PC-9 (cell line): ENCODE results near the gene COX4I1. TPM values are rescaled to one million over a fixed set of nuclear protein-coding genes. Genes with fewer than 3 reads are reported as not detected.

Experiments
- BruUV-seq: library from RNA; stranded (reverse); fragments of 400-500 nt; replicated peaks from 2 replicates; lab custom pipeline; 2021; lab: Mats Ljungman, UMichigan
- CTCF ChIA-PET: fragments of 300-600 bp; sonication (Branson Sonifier 250); formaldehyde crosslinking; loops from one replicate; lab custom pipeline; 2022; ENCODE audit warnings: antibody characterized with exemption; lab: Charles Lee
- POLR2A ChIA-PET: fragments of 300-600 bp; sonication (Branson Sonifier 250); formaldehyde crosslinking; loops from one replicate; lab custom pipeline; 2022; ENCODE audit warnings: antibody characterized with exemption; ENCODE audit not compliant: unreplicated experiment; lab: Charles Lee
- DNase-seq, 2 experiments: peaks; one replicate each; pipeline versions ENCODE4 v3.0.0 to v3.0.0-alpha.2; 2015 to 2022; ENCODE audit warnings: mixed read lengths in 1 of 2
- H2AFZ ChIP-seq: fragments of 200-600 bp; sonication (generic); 2 replicates; pipeline ENCODE4 v1.8.1; 2017; ENCODE audit warnings: antibody characterized with exemption
- H3F3A ChIP-seq: fragments of 200-600 bp; sonication (generic); 2 replicates; pipeline ENCODE4 v1.8.1; 2017; ENCODE audit warnings: antibody characterized with exemption, mild to moderate bottlenecking, low read depth; ENCODE audit not compliant: insufficient read depth
- H3K27ac ChIP-seq: fragments of 200-600 bp; sonication (generic); 2 replicates; pipeline ENCODE4 v1.6.1; 2016; ENCODE audit warnings: mixed run types
- H3K27me3 ChIP-seq: fragments of 200-600 bp; sonication (generic); 2 replicates; pipeline ENCODE4 v1.6.1; 2016; ENCODE audit warnings: low read depth, mixed run types; ENCODE audit not compliant: insufficient read depth
- H3K36me3 ChIP-seq: fragments of 200-600 bp; sonication (generic); 2 replicates; pipeline ENCODE4 v1.6.1; 2016; ENCODE audit warnings: low read depth, mixed run types
- H3K4me1 ChIP-seq: fragments of 200-600 bp; sonication (generic); replicated peaks from 2 replicates; pipeline ENCODE4 v1.6.1; 2016; ENCODE audit warnings: mixed run types; ENCODE audit not compliant: insufficient read depth
- H3K4me2 ChIP-seq: fragments of 200-600 bp; sonication (generic); 2 replicates; pipeline ENCODE4 v1.6.1; 2017; ENCODE audit warnings: mixed run types
- H3K4me3 ChIP-seq: fragments of 200-600 bp; sonication (generic); 2 replicates; pipeline ENCODE4 v1.6.1; 2016; ENCODE audit warnings: mixed run types
- H3K79me2 ChIP-seq: fragments of 200-600 bp; sonication (generic); 2 replicates; pipeline ENCODE4 v1.6.1; 2017; ENCODE audit warnings: low read depth, mixed run types
- H3K9me2 ChIP-seq: fragments of 200-600 bp; sonication (generic); 2 replicates; pipeline ENCODE4 v1.8.1; 2017; ENCODE audit warnings: mild to moderate bottlenecking; ENCODE audit not compliant: insufficient read depth
- H3K9me3 ChIP-seq: fragments of 200-600 bp; sonication (generic); 2 replicates; pipeline ENCODE4 v1.8.1; 2016; ENCODE audit warnings: low read depth; ENCODE audit not compliant: insufficient read depth
- H4K20me1 ChIP-seq: fragments of 200-600 bp; sonication (generic); 2 replicates; pipeline ENCODE4 v1.8.1; 2017; ENCODE audit not compliant: insufficient read depth
- CTCF ChIP-seq: fragments of 200-600 bp; sonication (generic); conservative IDR thresholded peaks from 2 replicates; pipeline ENCODE4 v1.6.1; 2017; ENCODE audit warnings: mixed run types, antibody characterized with exemption, mild to moderate bottlenecking, moderate library complexity
- EZH2 ChIP-seq: fragments of 200-600 bp; sonication (generic); IDR thresholded peaks from 2 replicates; pipeline ENCODE4 v1.8.0; 2017; ENCODE audit warnings: antibody characterized with exemption, low read depth
- intact Hi-C: fragments of 100-400 bp; cut with micrococcal nuclease; formaldehyde crosslinking; loops from one replicate; pipeline ENCODE4 v1.10.0; 2022; ENCODE audit not compliant: unreplicated experiment
- total RNA-seq: library from RNA; stranded (reverse); gene quantifications from 2 replicates; pipeline ENCODE4 v1.2.3, GENCODE V29; 2021

The COX4I1 gene
- total RNA-seq, 1 experiment from 2014 or later, result 468 TPM

GRCh38 chr16:85774136-85774535 lies 25.4 kb upstream of the COX4I1 start:
- Histone ChIP-seq H3K9me2 (no peaks in the 10 kb centered on the region), H3K4me1 (peaks cover 32% of the 10 kb centered on the region), H3K36me3 (0 out of 2 replicates have a peak, but pooled peaks cover 4% of the 10 kb centered on the region), H4K20me1 (no peaks in the 10 kb centered on the region), H3K4me2 (no peak overlapping the region), H2AFZ (no peak overlapping the region), H3K9me3 (no peaks in the 10 kb centered on the region), H3F3A (peaks cover 36% of the 10 kb centered on the region), H3K27me3 (no peaks in the 10 kb centered on the region), H3K4me3 (no peak overlapping the region), H3K27ac (no peak overlapping the region), H3K79me2 (no peaks in the 10 kb centered on the region)
- ChIA-PET CTCF (no interaction called here), POLR2A (no interaction called here)
- intact Hi-C loops, result loop anchor here (10.0 kb wide), 1 partner anchor 49 kb away; no protein-coding TSS in a partner anchor
- no peak for DNase-seq
- TF ChIP-seq EZH2, result no peak
- TF ChIP-seq CTCF, result no peak
- no TSS peak for BruUV-seq

- Histone ChIP-seq H3F3A (peaks cover 43% of the 10 kb centered on the region), H3K79me2 (no peaks in the 10 kb centered on the region), H3K4me1 (peaks cover 33% of the 10 kb centered on the region), H3K27me3 (no peaks in the 10 kb centered on the region), H4K20me1 (no peaks in the 10 kb centered on the region), H2AFZ (no peak overlapping the region), H3K9me2 (no peaks in the 10 kb centered on the region), H3K4me3 (no peak overlapping the region), H3K27ac (no peak overlapping the region), H3K4me2 (no peak overlapping the region), H3K36me3 (0 out of 2 replicates have a peak, but pooled peaks cover 4% of the 10 kb centered on the region), H3K9me3 (no peaks in the 10 kb centered on the region)
- CTCF ChIA-PET, result no interaction called here
- intact Hi-C loops, result loop anchor here (10.0 kb wide), 1 partner anchor 50 kb away; no protein-coding TSS in a partner anchor
- POLR2A ChIA-PET, result no interaction called here
- TF ChIP-seq CTCF (no peak), EZH2 (no peak)
- no TSS peak for BruUV-seq
- no peak for DNase-seq
These were observed 24.7 kb upstream of the COX4I1 start for GRCh38 chr16:85774811-85775210.

- no peaks in the 10 kb centered on the region for H3K27me3 ChIP-seq
- no peaks in the 10 kb centered on the region; the same call in 1 of the 2 replicates for H3K79me2 ChIP-seq
- H3F3A ChIP-seq, result peaks cover 52% of the 10 kb centered on the region
- peaks cover 6% of the 10 kb centered on the region; the same call in 1 of the 2 replicates for H4K20me1 ChIP-seq
- H3K4me2 ChIP-seq, result peak overlapping the region; percentile 75
- 0 out of 2 replicates have a peak, but pooled peaks cover 12% of the 10 kb centered on the region for H3K36me3 ChIP-seq
- H3K27ac ChIP-seq, result peak overlapping the region; percentile 83
- H3K9me2 ChIP-seq, result no peaks in the 10 kb centered on the region
- H3K4me3 ChIP-seq, result peak overlapping the region; percentile 14; the same call in 1 of the 2 replicates
- DNase-seq, result peak; percentile 72 to 95
- peaks cover 33% of the 10 kb centered on the region for H3K4me1 ChIP-seq
- POLR2A ChIA-PET, result interaction anchor here (0.6 to 0.7 kb wide), 2 partner anchors 628 to 1029 kb away, joined by 3 read pairs; no protein-coding TSS in a partner anchor
- no peaks in the 10 kb centered on the region for H3K9me3 ChIP-seq
- intact Hi-C loops, result loop anchor here (2.0 to 10.0 kb wide), 2 partner anchors 31 to 53 kb away; no protein-coding TSS in a partner anchor
- TF ChIP-seq EZH2, result no peak
- TF ChIP-seq CTCF, result no peak
- CTCF ChIA-PET, result interaction anchor here (0.6 kb wide), 1 partner anchor 532 kb away, joined by 3 read pairs; no protein-coding TSS in a partner anchor
- no peak overlapping the region for H2AFZ ChIP-seq
- no TSS peak for BruUV-seq
These were observed 21.7 kb upstream of the COX4I1 start for GRCh38 chr16:85777583-85778310.
